Measurements from ENCODE around the gene AQP12A. TPM values are rescaled to one million over a fixed set of nuclear protein-coding genes. Genes with fewer than 3 reads are reported as not detected.

Gene AQP12A
- total and polyA plus RNA-seq, 9 donors: 0.27 to 1.4 (median 0.86) TPM; not detected in 2

- Histone ChIP-seq H3K36me3 (ENCODE audit: control insufficient read depth, insufficient read depth, low read length) (no peaks in the 10 kb centered on the region), H3K27me3 (ENCODE audit: control insufficient read depth, insufficient read depth, low read length) (no peaks in the 10 kb centered on the region), H3K9me3 (replicated peaks; ENCODE audit: control insufficient read depth, low read depth, low read length) (no peaks in the 10 kb centered on the region), H3K4me3 (ENCODE audit: low read length) (no peak overlapping the region), H3K27ac (ENCODE audit: low read length) (no peak overlapping the region), H3K4me1 (ENCODE audit: control insufficient read depth, insufficient read depth, low read length) (no peaks in the 10 kb centered on the region)
- no peak for DNase-seq
- 83% methylated on average over 21 of the region's 23 CpGs for WGBS (ENCODE audit: insufficient coverage)
These were observed 24.6 kb downstream of the AQP12A start for GRCh38 chr2:240716130-240716798.

GRCh38 chr2:240717181-240717641, 25.5 kb downstream of the AQP12A start:
- H3K27ac ChIP-seq (ENCODE audit: low read length): no peak overlapping the region
- no peak for DNase-seq
- H3K27me3 ChIP-seq (ENCODE audit: control insufficient read depth, insufficient read depth, low read length): no peaks in the 10 kb centered on the region
- 68% methylated on average over 15 of the region's 18 CpGs for WGBS (ENCODE audit: insufficient coverage)
- H3K9me3 ChIP-seq (replicated peaks; ENCODE audit: control insufficient read depth, low read depth, low read length): no peaks in the 10 kb centered on the region
- H3K4me3 ChIP-seq (ENCODE audit: low read length): no peak overlapping the region
- no peaks in the 10 kb centered on the region for H3K4me1 ChIP-seq (ENCODE audit: control insufficient read depth, insufficient read depth, low read length)
- H3K36me3 ChIP-seq (ENCODE audit: control insufficient read depth, insufficient read depth, low read length): no peaks in the 10 kb centered on the region

GRCh38 chr2:240717681-240718581, 26.3 kb downstream of the AQP12A start:
- Histone ChIP-seq H3K27ac (ENCODE audit: low read length) (no peak overlapping the region), H3K27me3 (ENCODE audit: control insufficient read depth, insufficient read depth, low read length) (no peaks in the 10 kb centered on the region), H3K9me3 (replicated peaks; ENCODE audit: control insufficient read depth, low read depth, low read length) (no peaks in the 10 kb centered on the region), H3K4me3 (ENCODE audit: low read length) (no peak overlapping the region), H3K36me3 (ENCODE audit: control insufficient read depth, insufficient read depth, low read length) (no peaks in the 10 kb centered on the region), H3K4me1 (ENCODE audit: control insufficient read depth, insufficient read depth, low read length) (no peaks in the 10 kb centered on the region)
- WGBS (ENCODE audit: insufficient coverage): 87% methylated on average over 22 of the region's 31 CpGs
- no peak for DNase-seq

GRCh38 chr2:240718896-240719490, 27.3 kb downstream of the AQP12A start:
- WGBS (ENCODE audit: insufficient coverage): 82% methylated on average over 20 of the region's 25 CpGs
- H3K27ac ChIP-seq (ENCODE audit: low read length): no peak overlapping the region
- no peak overlapping the region for H3K4me3 ChIP-seq (ENCODE audit: low read length)
- no peaks in the 10 kb centered on the region for H3K36me3 ChIP-seq (ENCODE audit: control insufficient read depth, insufficient read depth, low read length)
- DNase-seq: no peak
- no peaks in the 10 kb centered on the region for H3K27me3 ChIP-seq (ENCODE audit: control insufficient read depth, insufficient read depth, low read length)
- no peaks in the 10 kb centered on the region for H3K4me1 ChIP-seq (ENCODE audit: control insufficient read depth, insufficient read depth, low read length)
- H3K9me3 ChIP-seq (replicated peaks; ENCODE audit: control insufficient read depth, low read depth, low read length): no peaks in the 10 kb centered on the region

- Histone ChIP-seq H3K27ac (ENCODE audit: low read length) (no peak overlapping the region), H3K27me3 (ENCODE audit: control insufficient read depth, insufficient read depth, low read length) (no peaks in the 10 kb centered on the region), H3K36me3 (ENCODE audit: control insufficient read depth, insufficient read depth, low read length) (no peaks in the 10 kb centered on the region), H3K4me3 (ENCODE audit: low read length) (no peak overlapping the region), H3K9me3 (replicated peaks; ENCODE audit: control insufficient read depth, low read depth, low read length) (no peaks in the 10 kb centered on the region), H3K4me1 (ENCODE audit: control insufficient read depth, insufficient read depth, low read length) (no peaks in the 10 kb centered on the region)
- DNase-seq: no peak
- 86% methylated on average over 24 of the region's 25 CpGs for WGBS (ENCODE audit: insufficient coverage)
These were observed 28.2 kb downstream of the AQP12A start for GRCh38 chr2:240719676-240720545.

- no peak for DNase-seq
- Histone ChIP-seq H3K27me3 (ENCODE audit: control insufficient read depth, insufficient read depth, low read length) (no peaks in the 10 kb centered on the region), H3K9me3 (replicated peaks; ENCODE audit: control insufficient read depth, low read depth, low read length) (no peaks in the 10 kb centered on the region), H3K27ac (ENCODE audit: low read length) (no peak overlapping the region), H3K4me3 (ENCODE audit: low read length) (no peak overlapping the region), H3K36me3 (ENCODE audit: control insufficient read depth, insufficient read depth, low read length) (no peaks in the 10 kb centered on the region), H3K4me1 (ENCODE audit: control insufficient read depth, insufficient read depth, low read length) (no peaks in the 10 kb centered on the region)
- 90% methylated on average over 15 of the region's 25 CpGs for WGBS (ENCODE audit: insufficient coverage)
These were observed 29.3 kb downstream of the AQP12A start for GRCh38 chr2:240720686-240721595.

GRCh38 chr2:240721596-240722180, 30.0 kb downstream of the AQP12A start:
- 91% methylated on average over 18 of the region's 20 CpGs for WGBS (ENCODE audit: insufficient coverage)
- no peaks in the 10 kb centered on the region for H3K9me3 ChIP-seq (replicated peaks; ENCODE audit: control insufficient read depth, low read depth, low read length)
- H3K4me1 ChIP-seq (ENCODE audit: control insufficient read depth, insufficient read depth, low read length): no peaks in the 10 kb centered on the region
- H3K27ac ChIP-seq (ENCODE audit: low read length): no peak overlapping the region
- no peak for DNase-seq
- no peaks in the 10 kb centered on the region for H3K36me3 ChIP-seq (ENCODE audit: control insufficient read depth, insufficient read depth, low read length)
- H3K27me3 ChIP-seq (ENCODE audit: control insufficient read depth, insufficient read depth, low read length): no peaks in the 10 kb centered on the region
- H3K4me3 ChIP-seq (ENCODE audit: low read length): no peak overlapping the region

GRCh38 chr2:240722376-240722775, 30.7 kb downstream of the AQP12A start:
- Histone ChIP-seq H3K27me3 (ENCODE audit: control insufficient read depth, insufficient read depth, low read length) (no peaks in the 10 kb centered on the region), H3K9me3 (replicated peaks; ENCODE audit: control insufficient read depth, low read depth, low read length) (no peaks in the 10 kb centered on the region), H3K4me3 (ENCODE audit: low read length) (no peak overlapping the region), H3K36me3 (ENCODE audit: control insufficient read depth, insufficient read depth, low read length) (no peaks in the 10 kb centered on the region), H3K27ac (ENCODE audit: low read length) (no peak overlapping the region), H3K4me1 (ENCODE audit: control insufficient read depth, insufficient read depth, low read length) (no peaks in the 10 kb centered on the region)
- no peak for DNase-seq
- whole genome bisulfite sequencing (ENCODE audit: insufficient coverage): 83% methylated on average over 16 of the region's 16 CpGs

Measured in muscle of leg (tissue), 11 donors.